LNCAP (cell line): ENCODE results near the gene AKT1.

Experiments
- CTCF ChIP-seq: fragments of 450-650 bp; IDR thresholded peaks from 2 replicates; pipeline ENCODE4 v1.5.1; 2017; ENCODE audit warnings: mild to moderate bottlenecking

Gene AKT1

GRCh38 chr14:104821229-104821945 is 25.8 kb upstream of the AKT1 start:
- TF ChIP-seq CTCF, result no peak

DNA sequence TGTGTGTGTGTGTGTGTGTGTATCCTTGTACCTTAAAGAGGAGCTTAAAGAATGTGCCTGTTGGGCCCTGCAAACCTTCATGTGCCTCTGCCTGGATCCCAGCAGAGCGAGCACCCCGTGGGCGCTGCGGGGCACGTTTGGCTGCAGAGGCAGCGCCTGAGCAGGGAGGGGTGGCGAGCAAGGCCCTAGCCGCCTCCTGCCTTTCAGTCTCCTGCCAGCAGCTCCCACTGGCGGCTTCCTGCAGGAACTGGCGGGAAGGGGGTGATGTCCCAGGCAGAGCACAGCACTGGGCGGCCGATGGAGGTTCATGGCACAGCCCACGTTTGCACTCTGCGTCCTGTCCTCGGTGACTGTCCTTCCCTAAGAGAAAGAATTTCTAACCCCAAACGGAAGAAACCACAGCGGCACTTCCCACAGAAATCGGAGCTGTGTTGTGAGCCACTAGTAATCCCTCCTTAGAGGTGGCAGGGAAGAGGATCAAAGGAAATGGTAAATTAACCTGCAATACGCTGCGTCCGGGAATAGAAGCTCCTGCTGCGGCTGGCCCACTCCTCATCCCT is 25.2 kb upstream of the AKT1 start:
- no peak for TF ChIP-seq CTCF

GRCh38 chr14:104819361-104819781 is 23.8 kb upstream of the AKT1 start:
- TF ChIP-seq CTCF, result no peak

DNA sequence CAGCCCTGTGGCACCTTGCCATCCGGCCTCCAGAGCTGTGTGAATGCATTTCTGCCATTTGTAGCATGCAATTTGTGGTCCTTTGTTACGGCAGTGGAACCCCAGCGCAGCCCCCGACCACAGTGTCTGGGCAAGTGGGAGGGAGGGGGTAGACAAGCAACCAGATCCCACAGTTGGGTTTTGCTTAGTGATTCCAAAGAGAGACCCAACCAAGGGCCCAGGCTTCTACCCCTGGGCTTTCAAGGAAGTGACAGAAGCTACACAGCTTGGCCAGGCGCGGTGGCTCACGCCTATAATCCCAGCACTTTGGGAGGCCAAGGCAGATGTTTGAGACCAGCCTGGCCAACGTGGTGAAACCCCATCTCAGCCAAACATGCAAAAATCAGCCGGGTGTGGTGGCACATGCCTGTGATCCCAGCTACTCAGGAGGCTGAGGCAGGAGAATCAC is 23.2 kb upstream of the AKT1 start:
- TF ChIP-seq CTCF, result no peak

DNA sequence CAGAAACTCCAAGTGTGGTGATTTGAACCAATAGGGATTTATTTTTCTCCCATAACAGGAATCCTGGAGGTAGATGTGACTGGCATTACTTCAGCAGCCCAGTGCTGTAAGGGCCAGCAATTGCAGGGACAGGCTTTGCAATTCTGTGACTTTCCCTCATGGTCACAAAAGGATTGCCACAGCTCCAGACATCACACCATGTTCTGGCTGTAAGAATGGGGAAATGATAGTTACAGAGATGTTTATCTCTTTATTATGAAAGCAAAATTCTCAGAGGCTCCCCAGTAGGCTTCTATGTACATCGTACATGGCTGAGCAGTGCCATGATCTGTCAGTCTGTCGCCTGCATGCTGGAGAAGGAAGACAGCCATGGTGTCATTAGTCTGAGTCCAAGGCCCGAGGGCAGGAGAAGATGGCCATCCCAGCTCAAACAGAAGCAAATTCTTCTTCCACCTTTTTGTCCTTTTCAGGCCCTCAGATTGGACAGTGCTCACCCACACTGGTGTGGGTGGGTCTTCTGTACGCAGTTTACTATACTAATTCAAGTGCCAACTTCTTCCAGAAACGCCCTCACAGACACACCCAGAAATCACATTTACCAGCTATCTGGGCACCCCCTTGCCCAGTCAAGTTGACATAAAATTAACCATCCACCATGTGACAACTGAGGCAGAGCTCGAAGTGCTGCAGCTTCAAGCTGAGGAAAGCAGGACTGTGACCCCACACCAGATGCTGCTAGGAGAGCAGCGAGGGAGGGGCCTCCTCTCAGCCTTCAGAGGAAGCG is 22.6 kb upstream of the AKT1 start:
- no peak for TF ChIP-seq CTCF

DNA sequence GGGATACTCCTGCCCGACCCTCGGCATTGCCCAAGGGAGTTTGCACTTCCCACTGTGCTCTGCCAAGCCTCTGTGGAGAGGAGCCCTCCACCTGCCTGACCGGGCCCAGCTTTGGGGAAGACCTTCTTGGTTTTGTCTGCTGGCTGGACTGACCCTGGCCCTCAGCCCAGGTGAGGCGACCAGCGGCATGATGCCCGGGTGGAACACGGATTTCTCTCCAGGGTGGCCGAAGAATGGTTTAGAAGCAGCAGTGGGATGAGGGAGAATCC is 21.0 kb upstream of the AKT1 start:
- no peak for TF ChIP-seq CTCF

GRCh38 chr14:104813286-104813685 is 17.7 kb upstream of the AKT1 start:
- no peak for TF ChIP-seq CTCF
